Measurements from ENCODE around the gene CPA1.

The CPA1 gene

GRCh38 chr7:130397051-130397757 is 16.9 kb downstream of the CPA1 start:
- Histone ChIP-seq H3K4me3 (ENCODE audit: low read depth, low read length) (no peak overlapping the region), H3K36me3 (replicated peaks) (no peaks in the 10 kb centered on the region), H3K27me3 (replicated peaks) (no peaks in the 10 kb centered on the region), H3K27ac (no peak overlapping the region)
- in situ Hi-C loops (cut with HindIII; ENCODE audit: low pct_ligation_motif_present, low sequenced_read_pairs) = no loop called here
- TF ChIP-seq CTCF (IDR thresholded peaks at IDR 0.05; ENCODE audit: low read depth, low read length, missing control alignments) = no peak
- DNase-seq = no peak

- Histone ChIP-seq H3K27ac (no peak overlapping the region), H3K36me3 (replicated peaks) (peaks cover 3% of the 10 kb centered on the region), H3K27me3 (replicated peaks) (no peaks in the 10 kb centered on the region), H3K4me3 (ENCODE audit: low read depth, low read length) (no peak overlapping the region)
- in situ Hi-C loops (cut with HindIII; ENCODE audit: low pct_ligation_motif_present, low sequenced_read_pairs) = no loop called here
- no peak for TF ChIP-seq CTCF (IDR thresholded peaks at IDR 0.05; ENCODE audit: low read depth, low read length, missing control alignments)
- DNase-seq = no peak
Measured at GRCh38 chr7:130397758-130398073, 17.4 kb downstream of the CPA1 start.

GRCh38 chr7:130398526-130399090 is 18.3 kb downstream of the CPA1 start:
- Histone ChIP-seq H3K27ac (no peak overlapping the region), H3K4me3 (ENCODE audit: low read depth, low read length) (no peak overlapping the region), H3K36me3 (replicated peaks) (peaks cover 3% of the 10 kb centered on the region), H3K27me3 (replicated peaks) (no peaks in the 10 kb centered on the region)
- in situ Hi-C loops (cut with HindIII; ENCODE audit: low pct_ligation_motif_present, low sequenced_read_pairs) = no loop called here
- no peak for TF ChIP-seq CTCF (IDR thresholded peaks at IDR 0.05; ENCODE audit: low read depth, low read length, missing control alignments)
- DNase-seq = no peak

GRCh38 chr7:130400120-130400572 is 19.9 kb downstream of the CPA1 start:
- in situ Hi-C loops (cut with HindIII; ENCODE audit: low pct_ligation_motif_present, low sequenced_read_pairs) = no loop called here
- H3K36me3 ChIP-seq (replicated peaks) = peaks cover 3% of the 10 kb centered on the region
- H3K4me3 ChIP-seq (ENCODE audit: low read depth, low read length) = no peak overlapping the region
- DNase-seq = no peak
- no peak overlapping the region for H3K27ac ChIP-seq
- H3K27me3 ChIP-seq (replicated peaks) = no peaks in the 10 kb centered on the region
- TF ChIP-seq CTCF (IDR thresholded peaks at IDR 0.05; ENCODE audit: low read depth, low read length, missing control alignments) = no peak

GRCh38 chr7:130401101-130401500 is 20.8 kb downstream of the CPA1 start:
- H3K36me3 ChIP-seq (replicated peaks) = peaks cover 3% of the 10 kb centered on the region
- in situ Hi-C loops (cut with HindIII; ENCODE audit: low pct_ligation_motif_present, low sequenced_read_pairs) = no loop called here
- no peaks in the 10 kb centered on the region for H3K27me3 ChIP-seq (replicated peaks)
- no peak for TF ChIP-seq CTCF (IDR thresholded peaks at IDR 0.05; ENCODE audit: low read depth, low read length, missing control alignments)
- H3K4me3 ChIP-seq (ENCODE audit: low read depth, low read length) = no peak overlapping the region
- H3K27ac ChIP-seq = no peak overlapping the region
- no peak for DNase-seq

GRCh38 chr7:130401578-130401977 is 21.3 kb downstream of the CPA1 start:
- Histone ChIP-seq H3K27ac (no peak overlapping the region), H3K36me3 (replicated peaks) (peaks cover 3% of the 10 kb centered on the region), H3K27me3 (replicated peaks) (no peaks in the 10 kb centered on the region), H3K4me3 (ENCODE audit: low read depth, low read length) (no peak overlapping the region)
- in situ Hi-C loops (cut with HindIII; ENCODE audit: low pct_ligation_motif_present, low sequenced_read_pairs) = no loop called here
- no peak for DNase-seq
- TF ChIP-seq CTCF (IDR thresholded peaks at IDR 0.05; ENCODE audit: low read depth, low read length, missing control alignments) = no peak

Measured in brain microvascular endothelial cell (primary cell).